Measurements from ENCODE around the gene ITPK1.
"Not testable (repeated sequence)": the region's sequence is repeated elsewhere in the genome, so short reads cannot be mapped to it uniquely, and the experiment has no call there.

The ITPK1 gene

GRCh38 chr14:93112891-93113677 lies 2.6 kb downstream of the ITPK1 start:
- Histone ChIP-seq H3K36me3 (replicated peaks; ENCODE audit: insufficient read depth, low read length) (no peaks in the 10 kb centered on the region), H3F3A (ENCODE audit: insufficient read depth, low read length) (no peaks in the 10 kb centered on the region), H3K4me2 (ENCODE audit: low read depth, low read length) (peak overlapping the region; percentile 68; the same call in 1 of the 2 replicates), H3K79me2 (ENCODE audit: low read length) (peaks cover 33% of the 10 kb centered on the region), H4K20me1 (ENCODE audit: insufficient read depth, low read length) (no peaks in the 10 kb centered on the region), H3K9ac (ENCODE audit: low read length) (no peak overlapping the region), H3K27me3 (replicated peaks; ENCODE audit: insufficient read depth, low read length) (no peaks in the 10 kb centered on the region), H2AFZ (ENCODE audit: low read length) (no peak overlapping the region), H3K4me3 (ENCODE audit: low read length) (peak overlapping the region; percentile 6; the same call in 1 of the 2 replicates), H3K9me2 (replicated peaks; ENCODE audit: insufficient read depth, low read length) (no peaks in the 10 kb centered on the region), H3K9me3 (replicated peaks; ENCODE audit: insufficient read depth, low read length) (no peaks in the 10 kb centered on the region), H3K27ac (ENCODE audit: low read length) (no peak overlapping the region; the same call in 1 of the 2 replicates), H3K4me1 (ENCODE audit: low read length) (0 out of 2 replicates have a peak, but pooled peaks cover 4% of the 10 kb centered on the region)
- TF ChIP-seq EZH2phosphoT487 (IDR thresholded peaks at IDR 0.05; ENCODE audit: low read length) (no peak), EZH2 (optimal IDR thresholded peaks at IDR 0.05; ENCODE audit: low read depth, low read length) (no peak), CTCF (IDR thresholded peaks at IDR 0.05; ENCODE audit: low read length) (peak; percentile 57)
- peak; percentile 66 for DNase-seq

GRCh38 chr14:93111541-93111940 lies 4.2 kb downstream of the ITPK1 start:
- not testable (repeated sequence) for H3K36me3 ChIP-seq (replicated peaks; ENCODE audit: insufficient read depth, low read length); H3K27ac ChIP-seq (ENCODE audit: low read length); H3K9ac ChIP-seq (ENCODE audit: low read length); H3K4me1 ChIP-seq (ENCODE audit: low read length); H3F3A ChIP-seq (ENCODE audit: insufficient read depth, low read length); H3K4me2 ChIP-seq (ENCODE audit: low read depth, low read length); H3K9me3 ChIP-seq (replicated peaks; ENCODE audit: insufficient read depth, low read length); H3K27me3 ChIP-seq (replicated peaks; ENCODE audit: insufficient read depth, low read length); H2AFZ ChIP-seq (ENCODE audit: low read length); H4K20me1 ChIP-seq (ENCODE audit: insufficient read depth, low read length); DNase-seq; H3K9me2 ChIP-seq (replicated peaks; ENCODE audit: insufficient read depth, low read length); H3K4me3 ChIP-seq (ENCODE audit: low read length)
- peaks cover 39% of the 10 kb centered on the region for H3K79me2 ChIP-seq (ENCODE audit: low read length)

- H2AFZ ChIP-seq (ENCODE audit: low read length), result no peak overlapping the region
- no peaks in the 10 kb centered on the region for H3K9me2 ChIP-seq (replicated peaks; ENCODE audit: insufficient read depth, low read length)
- no peaks in the 10 kb centered on the region for H3F3A ChIP-seq (ENCODE audit: insufficient read depth, low read length)
- no peaks in the 10 kb centered on the region for H3K9me3 ChIP-seq (replicated peaks; ENCODE audit: insufficient read depth, low read length)
- DNase-seq, result no peak
- 0 out of 2 replicates have a peak, but pooled peaks cover 4% of the 10 kb centered on the region for H3K4me1 ChIP-seq (ENCODE audit: low read length)
- no peaks in the 10 kb centered on the region for H3K27me3 ChIP-seq (replicated peaks; ENCODE audit: insufficient read depth, low read length)
- no peaks in the 10 kb centered on the region for H3K36me3 ChIP-seq (replicated peaks; ENCODE audit: insufficient read depth, low read length)
- peaks cover 39% of the 10 kb centered on the region for H3K79me2 ChIP-seq (ENCODE audit: low read length)
- no peak for TF ChIP-seq CTCF (IDR thresholded peaks at IDR 0.05; ENCODE audit: low read length)
- TF ChIP-seq EZH2 (optimal IDR thresholded peaks at IDR 0.05; ENCODE audit: low read depth, low read length), result no peak
- no peak for TF ChIP-seq EZH2phosphoT487 (IDR thresholded peaks at IDR 0.05; ENCODE audit: low read length)
- no peak overlapping the region for H3K4me3 ChIP-seq (ENCODE audit: low read length)
- no peak overlapping the region for H3K9ac ChIP-seq (ENCODE audit: low read length)
- H3K4me2 ChIP-seq (ENCODE audit: low read depth, low read length), result no peak overlapping the region
- H4K20me1 ChIP-seq (ENCODE audit: insufficient read depth, low read length), result no peaks in the 10 kb centered on the region
- no peak overlapping the region for H3K27ac ChIP-seq (ENCODE audit: low read length)
Observed at GRCh38 chr14:93110856-93111419, 4.8 kb downstream of the ITPK1 start.
